HG02623 (cell line): ENCODE measurements around the gene SPAG8.

Source experiments
- ATAC-seq: cut with Tn5 transposase; IDR thresholded peaks from one replicate; pipeline ENCODE4 v1.9.1; 2021; ENCODE audit warnings: moderate library complexity; ENCODE audit not compliant: unreplicated experiment

Gene SPAG8

GRCh38 chr9:35840881-35841644, 29.0 kb upstream of the SPAG8 start:
- no peak for ATAC-seq

- ATAC-seq, result no peak
Measured at GRCh38 chr9:35839926-35840325, 27.9 kb upstream of the SPAG8 start.

- ATAC-seq, result no peak
Measured at GRCh38 chr9:35836595-35836994, 24.5 kb upstream of the SPAG8 start.

GRCh38 chr9:35835766-35836165, 23.7 kb upstream of the SPAG8 start:
- no peak for ATAC-seq

GRCh38 chr9:35835216-35835632, 23.2 kb upstream of the SPAG8 start:
- ATAC-seq, result no peak

- ATAC-seq, result no peak
Measured at GRCh38 chr9:35834260-35835215, 22.5 kb upstream of the SPAG8 start.

- ATAC-seq, result no peak
Measured at GRCh38 chr9:35832814-35833213, 20.8 kb upstream of the SPAG8 start.

GRCh38 chr9:35831040-35831439, 19.0 kb upstream of the SPAG8 start:
- ATAC-seq, result no peak

GRCh38 chr9:35829764-35830096, 17.7 kb upstream of the SPAG8 start:
- ATAC-seq, result no peak

GRCh38 chr9:35829084-35829763, 17.2 kb upstream of the SPAG8 start, which contains the start of gene TMEM8B:
TSS of gene TMEM8B (plus strand) at chr9:35829228. CDS start at chr9:35829448, 220 bp downstream.
- peak; percentile 72 for ATAC-seq

- ATAC-seq, result no peak
Measured at GRCh38 chr9:35828716-35829083, 16.6 kb upstream of the SPAG8 start, which contains the start of gene FAM221B. TSS of gene FAM221B (minus strand) at chr9:35828732. CDS start at chr9:35826161, 2,571 bp downstream.

GRCh38 chr9:35827486-35827885, 15.4 kb upstream of the SPAG8 start:
- no peak for ATAC-seq

GRCh38 chr9:35826071-35826701, 14.1 kb upstream of the SPAG8 start:
- ATAC-seq, result peak; percentile 35

- no peak for ATAC-seq
Measured at GRCh38 chr9:35822926-35823325, 10.9 kb upstream of the SPAG8 start.

- no peak for ATAC-seq
Measured at GRCh38 chr9:35820076-35820475, 8.0 kb upstream of the SPAG8 start.

- no peak for ATAC-seq
Measured at GRCh38 chr9:35818341-35818740, 6.3 kb upstream of the SPAG8 start.

GRCh38 chr9:35816708-35817107, 4.6 kb upstream of the SPAG8 start:
- ATAC-seq, result no peak

- ATAC-seq, result peak; percentile 68
Measured at GRCh38 chr9:35814841-35815543, 2.9 kb upstream of the SPAG8 start, which contains the start of gene HINT2. TSS of gene HINT2 (minus strand) at chr9:35815042. CDS start at chr9:35814979, 63 bp downstream.

- peak; percentile 4 for ATAC-seq
Measured at GRCh38 chr9:35814106-35814840, 2.2 kb upstream of the SPAG8 start.
